Measurements from ENCODE around the gene KRT75. TPM values are rescaled to one million over a fixed set of nuclear protein-coding genes. Genes with fewer than 3 reads are reported as not detected.

The KRT75 gene
- total RNA-seq, 1 experiment from 2014 or later: not detected

- no peak overlapping the region for H2AFZ ChIP-seq (ENCODE audit: low read depth, low read length, poor library complexity, severe bottlenecking)
- no peaks in the 10 kb centered on the region for H3K4me1 ChIP-seq (ENCODE audit: control insufficient read depth in 1 of 2, insufficient read depth in 2 of 2, low read length in 2 of 2)
- no peak for TF ChIP-seq ATF3 (IDR thresholded peaks at IDR 0.05)
- TF ChIP-seq EGR1 (IDR thresholded peaks at IDR 0.05; ENCODE audit: low read depth): no peak
- no peak for TF ChIP-seq ZBTB33 (IDR thresholded peaks at IDR 0.05; ENCODE audit: extremely low read depth, insufficient replicate concordance, low read length)
- TF ChIP-seq TCF7L2 (IDR thresholded peaks at IDR 0.05; ENCODE audit: borderline replicate concordance, extremely low read depth, insufficient read depth, insufficient read length): no peak
- peak; percentile 20 to 61 (median 37); a peak in 5 of 6 replicates for TF ChIP-seq CTCF (IDR thresholded peaks at IDR 0.05 in 2 of 3, conservative IDR thresholded peaks at IDR 0.05 in 1 of 3; ENCODE audit: borderline replicate concordance in 1 of 3, insufficient read depth in 1 of 3, low read depth in 2 of 3, low read length in 2 of 3)
- no peak for TF ChIP-seq SP1 (IDR thresholded peaks at IDR 0.05; ENCODE audit: low read depth)
- no peak for TF ChIP-seq POLR2A (IDR thresholded peaks at IDR 0.05; ENCODE audit: borderline replicate concordance, extremely low read depth, insufficient read depth, insufficient read length)
- no peak for TF ChIP-seq ZNF274 (IDR thresholded peaks at IDR 0.05; ENCODE audit: low read depth, low read length)
- TF ChIP-seq EZH2 (IDR thresholded peaks at IDR 0.05): no peak
- TF ChIP-seq MAX (IDR thresholded peaks at IDR 0.05): no peak
- TF ChIP-seq POLR2AphosphoS5 (IDR thresholded peaks at IDR 0.05; ENCODE audit: low read depth, low read length): no peak
- peak; percentile 41 for TF ChIP-seq RAD21 (IDR thresholded peaks at IDR 0.05; ENCODE audit: low read depth)
- TF ChIP-seq EZH2phosphoT487 (IDR thresholded peaks at IDR 0.05; ENCODE audit: borderline replicate concordance): no peak
- TF ChIP-seq CBX3 (IDR thresholded peaks at IDR 0.05; ENCODE audit: low read depth): no peak
- H3K79me2 ChIP-seq (ENCODE audit: insufficient read depth, low read length): no peaks in the 10 kb centered on the region
- CTCF ChIA-PET: interaction anchor here (0.9 to 1.5 kb wide), 3 partner anchors 13 to 463 kb away, joined by 3 to 7 read pairs (median 5); no protein-coding TSS in a partner anchor
- no peaks in the 10 kb centered on the region for H3K36me3 ChIP-seq (ENCODE audit: control insufficient read depth in 1 of 2, insufficient read depth in 2 of 2, low read length in 2 of 2)
- intact Hi-C loops (cut with micrococcal nuclease): no loop called here
- H4K20me1 ChIP-seq (ENCODE audit: insufficient read depth): no peaks in the 10 kb centered on the region
- BruUV-seq (replicated peaks): no TSS peak
- POLR2A ChIA-PET: no interaction called here
- H3K9ac ChIP-seq (ENCODE audit: low read length): no peak overlapping the region
- no peak overlapping the region for H3K4me2 ChIP-seq (ENCODE audit: low read length)
- ATAC-seq (0 out of 2 replicates have a peak, but pooled peaks have one; percentile 42), DNase-seq (ENCODE audit: low read depth, low spot score) (no peak)
- no peaks in the 10 kb centered on the region for H3K9me3 ChIP-seq (ENCODE audit: control insufficient read depth in 1 of 2, insufficient read depth in 1 of 2, low read depth in 1 of 2, low read length in 2 of 2)
- no peaks in the 10 kb centered on the region for H3K27me3 ChIP-seq (ENCODE audit: insufficient read depth, low read length)
- RAD21 ChIA-PET (ENCODE audit: low non-redundant PET in 1 of 2, low total read pairs in 2 of 2, uncharacterized antibody in 2 of 2, unreplicated experiment in 2 of 2): interaction anchor here in 1 of 2 experiments (0.5 kb wide), 1 partner anchor 10 kb away, joined by 3 read pairs; no protein-coding TSS in a partner anchor
- no peaks in the 10 kb centered on the region for H3K9me2 ChIP-seq (ENCODE audit: insufficient read depth)
- no peak overlapping the region for H3K27ac ChIP-seq (ENCODE audit: low read depth, low read length)
- no peak overlapping the region for H3K4me3 ChIP-seq (replicated peaks in 1 of 2; ENCODE audit: low read depth in 1 of 2, low read length in 2 of 2)
Measured at GRCh38 chr12:52407918-52408317, 26.3 kb downstream of the KRT75 start.
